Central memory CD8-positive, alpha-beta T cell (primary cell): Measurements from ENCODE around the gene TUBGCP2.

Experiments used
- ATAC-seq: fragments of 150-1000 bp; cut with Tn5 transposase; replicated peaks from 2 replicates; pipeline ENCODE4 v1.10.0; 2022; ENCODE audit warnings: mild to moderate bottlenecking, moderate FRiP score, moderate number of reproducible peaks; ENCODE audit not compliant: poor library complexity, severe bottlenecking; ENCODE audit errors: extremely low read depth
- DNase-seq, 2 donors: peaks; one replicate each; pipeline ENCODE4 v3.0.0; 2021; ENCODE audit warnings: low spot score in 2 of 2
- H3K27ac Mint-ChIP-seq: one replicate; pipeline ENCODE4 v1.8.0; 2022; ENCODE audit warnings: low read depth, mild to moderate bottlenecking, moderate library complexity, mixed read lengths
- H3K27me3 Mint-ChIP-seq: one replicate; pipeline ENCODE4 v1.8.0; 2022; ENCODE audit warnings: mixed read lengths
- H3K36me3 Mint-ChIP-seq: one replicate; pipeline ENCODE4 v1.8.0; 2022; ENCODE audit warnings: mild to moderate bottlenecking, moderate library complexity, mixed read lengths; ENCODE audit not compliant: insufficient read depth
- H3K4me1 Mint-ChIP-seq: one replicate; pipeline ENCODE4 v1.8.0; 2022; ENCODE audit warnings: mixed read lengths
- H3K4me3 Mint-ChIP-seq: one replicate; pipeline ENCODE4 v1.8.0; 2022; ENCODE audit warnings: mild to moderate bottlenecking, moderate library complexity, mixed read lengths
- H3K9me3 Mint-ChIP-seq: one replicate; pipeline ENCODE4 v1.8.0; 2022; ENCODE audit warnings: mixed read lengths

Gene TUBGCP2

DNA sequence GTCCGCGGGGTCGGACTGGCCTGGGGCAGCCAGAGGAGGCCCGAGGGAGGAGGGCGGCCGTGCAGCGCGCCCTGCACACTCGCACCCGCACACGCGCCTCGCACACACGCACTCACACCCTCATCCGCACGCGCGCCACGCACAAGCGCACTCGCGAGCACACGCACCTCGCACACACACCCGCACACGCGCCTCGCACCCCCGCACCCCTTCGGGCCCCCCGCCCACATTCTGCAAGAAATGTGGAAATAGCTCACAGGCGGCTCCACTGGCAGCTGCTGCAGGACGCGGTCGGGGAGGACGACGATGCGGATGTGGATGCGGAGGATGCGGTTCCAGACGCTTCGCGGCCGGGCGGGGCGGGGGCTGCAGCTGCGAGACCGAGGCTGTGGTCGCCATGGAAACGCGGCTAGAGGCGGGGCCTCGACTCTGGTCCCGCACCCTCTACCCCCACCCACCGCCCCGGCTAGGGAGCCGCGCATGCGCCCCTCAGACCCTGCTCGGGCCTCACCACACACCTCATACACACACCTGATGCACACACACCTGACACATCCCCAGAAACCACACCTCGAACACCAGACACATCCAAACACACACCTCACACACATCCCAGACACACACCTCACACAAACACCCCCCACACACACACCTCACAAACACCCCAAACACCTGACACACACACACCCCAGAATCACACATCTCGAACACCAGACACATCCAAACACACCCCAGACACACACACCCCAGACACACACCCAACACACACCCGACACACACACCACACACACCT is 28.1 kb upstream of the TUBGCP2 start, which contains the start of gene CALY:
Gene CALY (minus strand): TSS at position 320 of the 793 bp plus-strand sequence. CDS start 7,907 bp downstream, outside the sequence.
- Mint-ChIP-seq H3K27me3 (peaks cover 3% of the 10 kb centered on the region), H3K9me3 (no peaks in the 10 kb centered on the region), H3K4me1 (peaks cover 4% of the 10 kb centered on the region), H3K27ac (peak within 1 kb of the TSS; percentile 93), H3K36me3 (peaks cover 12% of the 10 kb centered on the region), H3K4me3 (peak within 1 kb of the TSS; percentile 73)
- ATAC-seq (peak; percentile 54), DNase-seq (peak; percentile 85 to 88)

DNA sequence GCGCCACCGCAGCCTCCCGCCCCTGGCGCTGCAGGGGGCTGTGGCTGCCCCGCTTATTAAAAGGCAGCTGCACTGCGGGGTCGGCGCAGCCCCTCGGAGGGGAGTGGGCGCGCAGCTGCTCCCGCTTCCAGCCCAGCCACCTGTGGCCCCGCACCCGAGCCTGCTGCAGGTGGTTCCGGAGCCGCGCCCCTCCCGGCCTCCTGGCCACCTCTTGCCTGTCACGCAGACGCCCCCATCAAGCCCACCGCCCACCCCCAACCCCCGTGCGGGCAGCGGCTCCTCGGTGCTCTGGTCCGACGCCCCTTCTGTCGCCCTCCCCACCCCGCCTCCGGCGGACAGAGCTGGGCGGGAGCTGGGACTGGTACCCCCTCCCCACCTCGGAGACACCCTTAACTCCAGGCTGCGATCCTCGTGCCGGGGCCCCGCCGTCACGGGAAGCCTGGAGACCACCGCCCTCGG is 27.5 kb upstream of the TUBGCP2 start:
- Mint-ChIP-seq H3K9me3 (no peaks in the 10 kb centered on the region), H3K36me3 (peaks cover 14% of the 10 kb centered on the region), H3K27me3 (no peaks in the 10 kb centered on the region), H3K4me1 (peaks cover 4% of the 10 kb centered on the region), H3K4me3 (peak overlapping the region; percentile 73), H3K27ac (peak overlapping the region; percentile 93)
- ATAC-seq: no peak
- DNase-seq: no peak

DNA sequence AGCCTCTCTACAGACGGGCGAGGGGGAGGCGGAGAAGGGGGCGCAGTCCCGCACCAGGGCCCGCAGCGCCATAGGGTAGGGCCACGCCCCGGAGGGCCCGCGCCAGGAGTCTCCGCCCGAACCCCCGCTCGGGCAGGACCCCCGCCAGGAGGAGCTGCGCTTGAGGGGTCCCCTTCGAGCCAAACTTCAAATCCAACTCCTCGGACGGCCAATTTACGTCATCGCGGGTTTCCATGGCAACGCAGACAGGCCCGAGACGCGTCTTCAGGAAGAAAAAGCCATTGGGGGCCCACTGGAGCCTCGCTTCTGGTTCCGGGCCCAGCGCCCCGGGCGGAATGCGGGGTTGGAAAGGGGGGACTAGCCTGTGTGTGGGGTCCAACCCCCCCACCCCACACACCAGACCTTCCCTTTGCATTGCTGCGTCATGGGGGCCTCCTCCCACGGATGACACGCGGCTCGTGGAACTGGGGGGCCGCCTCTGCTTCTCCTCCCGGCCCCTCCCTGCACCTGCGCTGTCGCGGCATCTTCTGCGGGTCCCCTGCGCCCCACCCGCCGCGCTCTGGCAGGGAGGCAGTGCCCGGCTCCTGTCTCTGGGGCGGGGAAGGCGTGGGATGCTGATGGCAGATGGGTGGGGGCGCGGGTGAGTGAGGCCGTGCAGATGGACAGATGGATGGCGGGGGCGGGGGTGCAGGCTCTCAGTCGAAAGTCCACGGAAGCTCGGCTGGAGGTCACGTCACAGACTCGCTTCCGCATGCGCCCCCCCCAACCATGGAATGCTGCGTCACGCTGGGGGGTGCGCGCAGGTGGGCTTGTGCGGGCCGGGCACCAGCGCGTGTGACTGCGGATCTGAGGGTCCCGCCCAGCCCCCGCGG is 26.8 kb upstream of the TUBGCP2 start:
- H3K27ac Mint-ChIP-seq: peak overlapping the region; percentile 93
- H3K27me3 Mint-ChIP-seq: no peaks in the 10 kb centered on the region
- H3K36me3 Mint-ChIP-seq: peaks cover 16% of the 10 kb centered on the region
- peak overlapping the region; percentile 73 for H3K4me3 Mint-ChIP-seq
- ATAC-seq (peak; percentile 44), DNase-seq (peak; percentile 82 to 85)
- peaks cover 4% of the 10 kb centered on the region for H3K4me1 Mint-ChIP-seq
- no peaks in the 10 kb centered on the region for H3K9me3 Mint-ChIP-seq

DNA sequence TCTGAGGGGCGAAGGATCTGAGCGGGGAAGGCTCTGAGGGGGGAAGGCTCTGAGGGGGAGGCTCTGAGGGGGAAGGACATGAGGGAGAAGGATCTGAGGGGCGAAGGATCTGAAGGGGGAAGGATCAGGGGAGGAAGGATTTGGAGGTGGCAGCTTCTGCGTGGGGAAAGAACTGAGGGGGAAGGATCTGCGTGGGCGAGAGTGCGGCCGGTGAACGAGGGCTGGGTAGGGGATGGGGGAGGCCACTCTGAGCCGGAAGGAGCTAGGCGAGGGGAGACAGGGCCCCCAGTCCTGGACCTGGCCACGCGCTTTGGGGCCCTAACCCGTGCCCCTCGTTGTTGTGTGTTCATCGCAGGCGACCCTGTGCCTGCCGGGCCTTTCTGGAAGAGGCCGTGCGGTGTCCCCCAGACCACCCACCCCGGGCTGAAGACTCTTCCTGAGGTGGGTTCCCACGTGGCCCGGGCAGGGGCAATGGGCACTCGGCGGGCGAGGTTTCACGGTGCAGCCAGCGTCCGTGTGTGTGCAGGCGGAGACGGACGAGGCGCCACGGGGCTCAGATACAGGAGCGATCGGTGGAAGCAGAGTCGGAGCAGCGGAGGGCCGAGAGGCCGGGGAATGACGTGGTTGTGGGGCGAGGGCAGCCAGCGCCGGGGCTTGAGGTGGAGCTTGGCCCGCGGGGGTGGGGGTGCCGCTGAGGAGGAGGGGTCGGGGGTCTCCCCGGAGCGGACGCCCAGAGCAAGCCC is 26.0 kb upstream of the TUBGCP2 start:
- Mint-ChIP-seq H3K9me3 (no peaks in the 10 kb centered on the region), H3K36me3 (peaks cover 16% of the 10 kb centered on the region), H3K27ac (peak overlapping the region; percentile 93), H3K4me1 (peaks cover 8% of the 10 kb centered on the region), H3K27me3 (peaks cover under 1% of the 10 kb centered on the region), H3K4me3 (peak overlapping the region; percentile 73)
- ATAC-seq (peak; percentile 10), DNase-seq (no peak)

DNA sequence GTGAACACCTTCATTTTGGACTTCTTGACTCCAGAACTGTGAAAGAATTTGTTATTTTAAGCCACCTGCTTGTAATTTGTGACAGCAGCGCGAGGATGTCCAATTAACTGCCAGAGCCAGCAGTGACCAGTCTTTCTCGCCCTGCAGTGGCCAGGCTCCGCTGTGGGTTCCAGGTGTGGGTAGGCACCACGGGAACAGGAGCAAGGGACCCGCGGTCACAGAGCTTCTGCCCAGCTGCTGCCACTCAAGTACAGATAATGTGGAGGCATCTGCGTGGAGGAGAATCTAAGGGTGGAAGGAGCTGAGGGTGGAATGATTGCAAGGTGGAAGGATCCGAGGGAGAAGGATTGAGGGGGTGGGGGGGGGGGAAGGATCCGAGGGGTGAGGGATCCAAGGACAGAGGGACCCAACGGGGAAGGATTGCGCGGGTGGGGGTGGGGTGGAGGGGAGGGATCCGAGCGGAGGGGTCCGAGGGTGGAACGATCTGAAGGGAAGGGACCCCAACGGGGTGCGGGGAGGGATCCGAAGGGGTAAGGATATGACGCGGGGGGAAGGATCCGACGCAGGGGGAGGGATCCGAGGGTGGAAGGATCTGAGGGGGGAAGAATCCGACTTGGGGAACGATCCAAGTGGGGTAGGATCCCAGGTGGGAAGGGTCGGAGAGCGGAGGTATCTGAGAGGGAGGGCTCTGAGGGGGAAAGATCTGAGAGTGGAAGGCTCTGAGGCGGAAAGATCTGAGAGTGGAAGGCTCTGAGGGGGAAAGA is 24.4 kb upstream of the TUBGCP2 start:
- H3K36me3 Mint-ChIP-seq: peaks cover 16% of the 10 kb centered on the region
- H3K27me3 Mint-ChIP-seq: peaks cover 10% of the 10 kb centered on the region
- H3K27ac Mint-ChIP-seq: peak overlapping the region; percentile 52
- H3K9me3 Mint-ChIP-seq: no peaks in the 10 kb centered on the region
- H3K4me1 Mint-ChIP-seq: peaks cover 9% of the 10 kb centered on the region
- ATAC-seq (no peak), DNase-seq (no peak)
- H3K4me3 Mint-ChIP-seq: peak overlapping the region; percentile 6

DNA sequence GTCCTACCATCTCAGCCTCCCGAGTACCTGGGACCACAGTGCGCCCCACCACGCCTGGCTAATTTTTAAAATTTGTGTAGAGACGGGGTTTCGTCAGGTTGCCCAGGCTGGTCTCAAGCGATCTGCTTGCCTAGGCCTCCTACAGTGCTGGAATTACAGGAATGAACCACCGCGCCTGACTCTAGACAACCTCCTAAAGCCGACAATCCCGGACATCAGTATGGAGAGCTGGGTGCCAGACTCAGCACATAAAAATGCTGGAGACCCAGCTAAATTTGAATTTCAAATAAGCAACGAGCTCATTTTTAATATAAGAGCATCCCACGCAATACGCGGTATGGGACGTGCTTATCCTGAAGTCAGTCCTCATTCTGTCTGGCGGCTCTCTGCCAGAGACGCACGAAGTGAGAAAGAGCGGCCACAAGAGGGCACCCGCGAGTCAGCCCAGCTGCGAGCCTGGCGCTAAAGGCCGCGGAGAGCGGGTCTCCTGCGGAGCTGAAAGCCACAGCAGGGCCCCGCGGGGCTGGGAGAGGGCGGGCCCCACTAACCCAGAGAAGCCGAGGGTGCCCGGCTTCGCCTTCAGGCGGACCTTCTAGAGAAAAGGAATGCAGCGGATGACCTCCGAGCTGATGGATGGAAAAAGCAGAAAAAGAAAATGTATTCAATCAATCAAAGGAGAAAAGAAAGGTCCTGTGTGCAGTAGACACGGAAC is 21.0 kb upstream of the TUBGCP2 start:
- Mint-ChIP-seq H3K27ac (no peak overlapping the region), H3K9me3 (no peaks in the 10 kb centered on the region), H3K36me3 (peaks cover 6% of the 10 kb centered on the region), H3K4me1 (peaks cover 6% of the 10 kb centered on the region), H3K4me3 (peak overlapping the region; percentile 66), H3K27me3 (peaks cover 33% of the 10 kb centered on the region)
- peak; percentile 72 to 83 for DNase-seq
- ATAC-seq: peak; percentile 77

- Mint-ChIP-seq H3K4me3 (no peak overlapping the region), H3K27me3 (peaks cover 33% of the 10 kb centered on the region), H3K36me3 (peaks cover 6% of the 10 kb centered on the region), H3K27ac (no peak overlapping the region), H3K4me1 (peaks cover 5% of the 10 kb centered on the region), H3K9me3 (no peaks in the 10 kb centered on the region)
- DNase-seq: no peak
- ATAC-seq: no peak
These were observed 20.0 kb upstream of the TUBGCP2 start for GRCh38 chr10:133328358-133329343.

GRCh38 chr10:133327651-133328357 is 19.1 kb upstream of the TUBGCP2 start:
- ATAC-seq (no peak), DNase-seq (no peak)
- H3K9me3 Mint-ChIP-seq: no peaks in the 10 kb centered on the region
- no peak overlapping the region for H3K4me3 Mint-ChIP-seq
- peaks cover 5% of the 10 kb centered on the region for H3K4me1 Mint-ChIP-seq
- H3K27me3 Mint-ChIP-seq: peaks cover 33% of the 10 kb centered on the region
- H3K36me3 Mint-ChIP-seq: peaks cover 6% of the 10 kb centered on the region
- H3K27ac Mint-ChIP-seq: no peak overlapping the region

DNA sequence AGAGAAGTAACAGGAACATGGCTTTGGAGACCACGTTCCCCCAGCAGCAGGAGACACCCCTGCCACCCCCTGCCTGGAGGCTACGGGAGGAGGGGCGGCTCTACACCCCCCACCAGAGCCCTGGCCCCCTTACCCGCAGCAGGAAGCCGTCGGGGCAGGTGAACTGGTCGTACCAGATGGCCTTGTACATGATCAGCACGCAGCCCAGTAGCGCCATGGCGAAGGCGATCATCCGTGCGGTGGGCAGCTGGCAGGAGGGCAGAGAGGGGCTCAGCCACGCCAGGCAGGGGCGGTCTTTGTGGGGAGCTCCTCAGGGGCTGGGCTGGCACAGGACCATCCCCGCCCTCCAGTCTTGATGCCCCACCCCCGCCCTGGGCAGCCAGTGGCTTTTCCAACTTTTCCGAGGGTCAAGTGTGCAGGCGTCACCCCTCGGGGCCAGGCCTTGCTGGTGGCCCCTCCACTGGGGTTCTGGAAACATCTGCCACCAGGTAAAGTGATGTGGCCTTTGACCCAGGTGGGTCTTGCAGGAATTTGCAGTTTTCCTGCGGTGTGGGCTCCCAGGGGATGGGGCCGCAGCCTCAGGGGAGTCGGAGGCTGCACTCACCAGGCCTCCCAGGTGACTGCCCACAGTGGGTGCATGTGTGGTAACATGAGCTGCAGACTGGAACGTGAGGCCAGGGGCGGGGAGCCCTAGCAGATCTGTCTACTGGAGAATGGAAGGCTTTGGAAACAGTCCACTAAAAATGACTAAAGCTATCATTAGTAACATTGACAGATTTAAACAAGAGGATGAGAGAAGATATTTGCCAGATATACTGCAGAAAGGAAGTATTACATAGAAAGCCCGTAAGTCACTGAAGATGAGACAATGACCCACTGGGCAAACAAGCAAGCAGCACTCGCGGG is 18.3 kb upstream of the TUBGCP2 start:
- peaks cover 6% of the 10 kb centered on the region for H3K36me3 Mint-ChIP-seq
- no peak overlapping the region for H3K27ac Mint-ChIP-seq
- DNase-seq (no peak), ATAC-seq (no peak)
- H3K9me3 Mint-ChIP-seq: no peaks in the 10 kb centered on the region
- peaks cover 33% of the 10 kb centered on the region for H3K27me3 Mint-ChIP-seq
- H3K4me1 Mint-ChIP-seq: peaks cover 5% of the 10 kb centered on the region
- no peak overlapping the region for H3K4me3 Mint-ChIP-seq
